ENCODE measurements around the gene PROCA1. TPM values are rescaled to one million over a fixed set of nuclear protein-coding genes. Genes with fewer than 3 reads are reported as not detected.

The PROCA1 gene
- total RNA-seq, 4 donors from 2014 or later: 2.0 to 8.5 (median 2.4) TPM; not detected in 1

- no peak for TF ChIP-seq CTCF (IDR thresholded peaks at IDR 0.05; ENCODE audit: low read depth)
Measured at GRCh38 chr17:28733346-28733745, 21.7 kb upstream of the PROCA1 start.

- no peak for TF ChIP-seq CTCF (IDR thresholded peaks at IDR 0.05; ENCODE audit: low read depth)
Measured at GRCh38 chr17:28729950-28730330, 18.3 kb upstream of the PROCA1 start.

- no peak for TF ChIP-seq CTCF (IDR thresholded peaks at IDR 0.05; ENCODE audit: low read depth)
Measured at GRCh38 chr17:28728364-28729200, 16.9 kb upstream of the PROCA1 start, which contains the start of gene NEK8. NEK8 (plus strand) TSS chr17:28728788; CDS start chr17:28728814, 26 bp downstream.

GRCh38 chr17:28726627-28727491, 15.2 kb upstream of the PROCA1 start:
- no peak for TF ChIP-seq CTCF (IDR thresholded peaks at IDR 0.05; ENCODE audit: low read depth)

- TF ChIP-seq CTCF (IDR thresholded peaks at IDR 0.05; ENCODE audit: low read depth): no peak
Measured at GRCh38 chr17:28726226-28726626, 14.5 kb upstream of the PROCA1 start, which contains the start of gene TLCD1. TLCD1 (minus strand) TSS chr17:28726233; CDS start chr17:28726097, 136 bp downstream.

- TF ChIP-seq CTCF (IDR thresholded peaks at IDR 0.05; ENCODE audit: low read depth): no peak
Measured at GRCh38 chr17:28725660-28726225, 14.1 kb upstream of the PROCA1 start.

Data from subcutaneous adipose tissue (tissue), 4 donors.